ENCODE results near the gene ICE2.

DNA sequence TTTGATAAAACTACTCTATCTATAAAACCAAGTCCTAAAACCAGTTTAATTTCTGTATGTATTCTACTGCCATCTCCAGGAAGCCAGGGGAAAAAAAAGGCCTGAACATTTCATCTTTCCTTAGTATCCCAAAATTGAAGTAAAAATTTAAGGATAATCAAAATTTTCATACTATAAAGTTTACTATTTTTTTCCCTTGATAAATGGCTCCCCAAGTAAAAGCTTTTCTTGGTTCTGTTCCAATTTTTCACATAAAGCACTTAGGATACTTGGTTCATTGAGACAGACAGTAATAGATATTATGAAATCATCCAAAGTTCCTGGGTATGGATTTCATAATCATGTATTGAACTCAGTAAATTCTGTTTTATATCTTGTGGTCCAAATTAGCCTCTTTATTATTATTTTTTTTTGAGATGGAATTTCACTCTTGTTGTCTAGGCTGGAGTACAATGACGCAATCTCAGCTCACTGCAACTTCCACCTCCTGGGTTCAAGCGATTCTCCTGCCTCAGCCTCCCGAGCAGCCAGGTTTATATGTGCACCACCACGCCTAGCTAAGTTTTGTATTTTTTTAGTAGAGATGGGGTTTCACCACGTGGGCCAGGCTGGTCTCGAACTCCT is 34.5 kb downstream of the ICE2 start:
- no peak for TF ChIP-seq SUZ12 (IDR thresholded peaks at IDR 0.05)
- TF ChIP-seq TARDBP (IDR thresholded peaks at IDR 0.05), result no peak
- TF ChIP-seq FOXM1 (IDR thresholded peaks at IDR 0.05; ENCODE audit: borderline replicate concordance), result no peak
- TF ChIP-seq FOXK2 (IDR thresholded peaks at IDR 0.05), result no peak
- TF ChIP-seq SP1 (IDR thresholded peaks at IDR 0.05), result no peak
- TF ChIP-seq, protein P1, sequence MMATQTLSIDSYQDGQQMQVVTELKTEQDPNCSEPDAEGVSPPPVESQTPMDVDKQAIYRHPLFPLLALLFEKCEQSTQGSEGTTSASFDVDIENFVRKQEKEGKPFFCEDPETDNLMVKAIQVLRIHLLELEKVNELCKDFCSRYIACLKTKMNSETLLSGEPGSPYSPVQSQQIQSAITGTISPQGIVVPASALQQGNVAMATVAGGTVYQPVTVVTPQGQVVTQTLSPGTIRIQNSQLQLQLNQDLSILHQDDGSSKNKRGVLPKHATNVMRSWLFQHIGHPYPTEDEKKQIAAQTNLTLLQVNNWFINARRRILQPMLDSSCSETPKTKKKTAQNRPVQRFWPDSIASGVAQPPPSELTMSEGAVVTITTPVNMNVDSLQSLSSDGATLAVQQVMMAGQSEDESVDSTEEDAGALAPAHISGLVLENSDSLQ (IDR thresholded peaks at IDR 0.05), result no peak

All from HEK293T (cell line).